HUES6 (cell line): ENCODE results near the gene TBC1D22A.

Experiments used
- H3K27ac ChIP-seq: 2 replicates; pipeline ENCODE4 v1.7.0; 2013; ENCODE audit warnings: low read depth, mild to moderate bottlenecking, low read length, inconsistent platforms
- H3K27me3 ChIP-seq: 2 replicates; pipeline ENCODE4 v1.6.1; 2013; ENCODE audit warnings: low read length; ENCODE audit not compliant: control insufficient read depth, insufficient read depth
- H3K36me3 ChIP-seq: 2 replicates; pipeline ENCODE4 v1.6.1; 2013; ENCODE audit warnings: low read length; ENCODE audit not compliant: control insufficient read depth, insufficient read depth
- H3K4me1 ChIP-seq: 2 replicates; pipeline ENCODE4 v1.6.1; 2013; ENCODE audit warnings: low read length; ENCODE audit not compliant: control insufficient read depth, insufficient read depth
- H3K4me3 ChIP-seq: 2 replicates; pipeline ENCODE4 v1.5.1; 2013; ENCODE audit warnings: low read depth, low read length
- H3K9ac ChIP-seq: one replicate; pipeline ENCODE4 v1.6.1; 2013; ENCODE audit warnings: mild to moderate bottlenecking, low read length
- H3K9me3 ChIP-seq: 2 replicates; pipeline ENCODE4 v1.6.1; 2013; ENCODE audit warnings: low read depth, low read length; ENCODE audit not compliant: control insufficient read depth, insufficient read depth

The TBC1D22A gene

DNA sequence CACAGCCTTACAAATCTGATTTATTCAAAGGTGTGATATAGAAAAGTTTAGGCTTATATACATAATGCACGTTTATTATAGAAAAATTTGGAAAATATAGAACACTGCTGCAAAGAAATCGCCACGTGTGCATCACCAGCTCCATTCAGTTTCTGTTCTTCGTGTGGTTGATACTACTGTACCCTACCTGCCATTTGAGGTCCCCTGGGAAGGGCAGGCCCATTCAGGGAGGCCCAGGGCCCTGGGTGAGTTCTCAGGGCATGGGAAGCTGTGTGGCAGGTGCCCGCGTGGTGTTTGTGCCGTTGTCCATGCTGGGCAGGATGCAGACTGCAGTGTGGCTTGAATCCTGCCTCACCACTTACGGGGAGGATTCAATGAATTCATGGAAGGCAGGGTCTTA, 60.8 kb downstream of the TBC1D22A start:
- no peak overlapping the region for H3K27ac ChIP-seq
- H3K36me3 ChIP-seq, result peaks cover 4% of the 10 kb centered on the region; the same call in 1 of the 2 replicates
- H3K4me1 ChIP-seq, result no peaks in the 10 kb centered on the region
- no peak overlapping the region for H3K4me3 ChIP-seq
- H3K9ac ChIP-seq, result no peak overlapping the region
- no peaks in the 10 kb centered on the region for H3K27me3 ChIP-seq
- H3K9me3 ChIP-seq, result no peaks in the 10 kb centered on the region

DNA sequence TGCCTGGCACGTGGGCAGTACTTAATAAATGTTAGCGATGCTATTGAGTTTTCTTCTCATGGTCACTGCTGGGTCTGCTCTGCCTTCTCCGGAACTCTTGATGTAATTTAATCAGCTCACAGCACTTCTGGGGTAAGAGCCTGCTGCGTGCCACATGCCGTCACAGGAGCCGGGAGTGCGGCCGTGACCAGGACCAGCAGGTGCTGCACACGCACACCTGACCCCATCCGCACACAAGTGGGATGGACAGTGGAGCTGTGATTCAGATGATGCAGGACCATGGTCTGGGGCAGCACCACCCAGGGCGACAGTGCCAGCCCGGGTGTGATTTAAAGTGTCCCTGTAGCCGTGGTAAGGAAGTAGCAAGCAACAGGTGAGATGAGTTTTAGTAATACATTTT, 61.2 kb downstream of the TBC1D22A start:
- H3K9me3 ChIP-seq, result no peaks in the 10 kb centered on the region
- H3K4me1 ChIP-seq, result peaks cover 4% of the 10 kb centered on the region
- H3K27ac ChIP-seq, result no peak overlapping the region
- no peaks in the 10 kb centered on the region for H3K27me3 ChIP-seq
- H3K4me3 ChIP-seq, result no peak overlapping the region
- H3K9ac ChIP-seq, result no peak overlapping the region
- peaks cover 8% of the 10 kb centered on the region; the same call in 1 of the 2 replicates for H3K36me3 ChIP-seq

DNA sequence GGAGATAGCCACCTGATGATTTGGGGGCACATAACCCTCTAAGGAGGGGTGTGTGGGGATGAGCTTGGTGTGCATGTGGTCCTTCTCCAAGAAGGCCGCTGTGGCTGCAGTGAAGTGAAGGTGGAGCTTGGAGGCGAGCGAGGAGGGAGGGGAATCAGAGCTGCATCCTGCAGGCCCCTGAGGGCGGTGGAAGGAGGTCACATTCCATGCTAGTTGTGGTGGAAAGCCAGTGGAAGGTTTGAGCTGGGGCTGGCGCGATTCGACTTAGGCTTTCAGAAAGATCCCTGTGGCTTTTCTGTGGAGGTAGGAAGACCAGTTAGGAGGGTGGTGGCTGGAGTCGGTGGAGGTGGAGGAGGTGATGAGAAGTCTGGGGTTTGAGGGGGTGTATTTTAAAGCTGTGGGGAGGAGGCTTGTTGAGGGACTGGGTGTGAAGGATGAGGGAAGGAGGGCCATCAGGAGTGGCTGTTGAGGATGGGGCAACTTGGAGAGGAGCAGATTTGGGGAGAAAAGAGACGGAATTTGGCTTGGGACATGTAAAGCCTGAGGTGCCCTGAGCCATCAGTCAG, 62.0 kb downstream of the TBC1D22A start:
- Histone ChIP-seq H3K9me3 (no peaks in the 10 kb centered on the region), H3K9ac (no peak overlapping the region), H3K27me3 (no peaks in the 10 kb centered on the region), H3K27ac (no peak overlapping the region), H3K4me1 (peaks cover 12% of the 10 kb centered on the region), H3K36me3 (peaks cover 9% of the 10 kb centered on the region; the same call in 1 of the 2 replicates), H3K4me3 (no peak overlapping the region)

DNA sequence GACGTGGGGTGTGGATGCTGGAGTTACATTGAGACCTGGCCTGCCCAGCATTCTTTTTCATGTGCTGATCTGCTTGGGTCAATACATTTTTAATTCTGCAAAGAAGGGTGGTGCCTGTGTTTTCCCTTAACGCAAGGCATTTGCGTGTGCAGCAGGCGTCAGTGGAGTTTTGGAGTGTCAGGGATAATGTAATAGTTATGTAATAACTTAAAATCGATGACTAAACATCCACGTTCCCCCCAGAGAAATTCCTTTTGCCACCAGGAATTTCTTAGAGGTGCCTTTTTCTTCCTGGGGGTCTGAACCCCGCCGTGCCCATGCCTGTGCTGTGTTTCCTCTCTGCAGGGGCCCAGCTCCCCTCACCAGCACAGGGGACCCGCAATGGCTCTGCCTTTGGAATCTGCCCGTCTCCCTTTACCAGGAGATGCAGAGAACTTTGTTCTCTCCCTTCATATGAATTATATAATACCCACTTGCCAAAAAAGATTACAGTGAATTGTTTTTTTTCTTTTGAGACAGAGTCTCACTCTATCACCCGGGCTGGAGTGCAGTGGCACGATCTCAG, 62.6 kb downstream of the TBC1D22A start:
- Histone ChIP-seq H3K27ac (no peak overlapping the region), H3K36me3 (peaks cover 9% of the 10 kb centered on the region; the same call in 1 of the 2 replicates), H3K4me1 (peaks cover 18% of the 10 kb centered on the region), H3K27me3 (no peaks in the 10 kb centered on the region), H3K4me3 (no peak overlapping the region), H3K9ac (no peak overlapping the region), H3K9me3 (no peaks in the 10 kb centered on the region)

DNA sequence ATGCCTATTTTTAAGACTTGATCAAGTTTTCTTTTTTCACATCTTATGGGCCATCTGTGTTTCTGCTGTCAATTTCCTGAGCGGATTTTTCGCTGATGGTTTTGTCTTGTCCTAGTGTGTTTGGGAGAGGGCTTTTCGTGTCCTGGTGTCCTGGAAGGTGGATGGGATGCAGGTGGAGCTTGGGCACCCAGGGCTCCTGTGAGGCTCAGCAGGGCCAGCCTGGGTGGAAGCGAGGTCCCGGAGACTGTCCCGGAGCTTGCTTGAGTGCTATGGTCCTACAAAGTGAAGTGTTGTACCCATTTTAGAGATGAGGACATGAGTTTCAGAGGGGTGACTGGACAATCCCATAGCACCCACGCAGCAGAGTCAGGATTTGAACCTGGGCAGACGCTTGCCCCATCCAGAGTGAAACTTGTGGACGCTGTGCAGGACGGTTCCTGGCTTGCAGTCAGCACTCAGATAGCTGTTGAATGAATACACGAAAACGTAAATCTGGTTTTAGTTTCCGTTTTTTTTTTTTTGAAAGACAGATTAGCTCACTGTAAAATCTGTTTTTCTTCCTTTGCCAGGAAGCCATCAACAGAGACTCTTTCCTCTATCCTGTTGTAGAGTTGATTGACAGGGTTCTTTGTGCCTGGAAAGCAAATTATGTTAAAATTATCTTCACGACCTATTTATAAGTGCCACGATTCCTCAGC, 64.1 kb downstream of the TBC1D22A start:
- Histone ChIP-seq H3K9me3 (no peaks in the 10 kb centered on the region), H3K27me3 (no peaks in the 10 kb centered on the region), H3K4me3 (no peak overlapping the region), H3K36me3 (peaks cover 9% of the 10 kb centered on the region; the same call in 1 of the 2 replicates), H3K27ac (no peak overlapping the region), H3K9ac (no peak overlapping the region), H3K4me1 (peaks cover 21% of the 10 kb centered on the region)

DNA sequence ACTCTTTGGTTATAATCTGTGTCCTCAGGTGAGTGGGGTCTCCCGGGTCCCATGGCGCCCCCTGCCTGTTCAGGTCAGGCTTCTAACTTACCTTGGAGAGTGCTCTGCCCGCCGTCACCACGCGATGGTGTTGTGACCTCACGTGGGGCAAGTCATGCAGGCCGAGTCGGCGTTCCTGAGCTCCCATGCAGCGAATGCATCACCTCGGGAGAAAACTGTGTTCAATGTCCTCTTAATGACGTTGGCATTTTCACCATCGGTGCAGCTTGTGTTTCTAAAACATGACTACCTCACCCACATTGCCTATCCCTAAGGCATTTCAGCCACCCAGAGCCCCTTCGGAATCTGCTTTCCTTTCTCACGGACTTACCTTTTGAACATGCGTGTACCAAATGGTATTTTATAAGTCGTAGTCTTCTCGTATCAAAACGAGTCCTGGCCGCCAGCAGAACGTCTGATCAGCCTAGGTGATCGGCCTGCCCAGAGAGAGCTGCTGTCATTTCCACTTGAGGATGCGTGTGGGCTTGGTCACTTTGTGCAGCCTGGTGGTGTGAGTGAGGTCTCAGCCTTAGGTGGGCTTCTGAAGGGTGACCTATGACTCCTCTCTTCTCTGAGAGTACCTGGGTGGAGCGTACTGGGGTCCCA, 64.8 kb downstream of the TBC1D22A start:
- Histone ChIP-seq H3K4me1 (peaks cover 21% of the 10 kb centered on the region), H3K4me3 (no peak overlapping the region), H3K27ac (no peak overlapping the region), H3K9me3 (no peaks in the 10 kb centered on the region), H3K36me3 (peaks cover 9% of the 10 kb centered on the region; the same call in 1 of the 2 replicates), H3K27me3 (no peaks in the 10 kb centered on the region), H3K9ac (no peak overlapping the region)

DNA sequence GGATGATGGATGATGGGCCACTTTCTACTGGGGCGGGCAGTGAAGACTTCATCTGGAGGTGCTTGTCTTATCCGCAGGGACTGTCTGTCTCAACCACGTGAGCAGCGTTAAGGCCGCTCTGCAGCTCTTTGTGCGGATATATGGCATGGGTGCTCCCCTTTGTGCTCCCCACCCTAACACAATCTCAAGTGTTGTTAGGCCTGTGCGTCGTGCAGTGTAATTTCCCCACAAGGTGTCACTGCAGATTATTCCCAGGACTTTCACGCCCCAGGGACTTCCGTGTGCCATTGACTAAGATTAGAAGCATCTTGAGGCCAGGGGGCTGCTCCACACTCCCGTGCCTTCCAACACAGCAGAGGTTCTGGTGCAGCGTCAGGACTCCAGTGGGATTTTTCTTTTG, 65.3 kb downstream of the TBC1D22A start:
- Histone ChIP-seq H3K27me3 (no peaks in the 10 kb centered on the region), H3K9me3 (no peaks in the 10 kb centered on the region), H3K36me3 (peaks cover 9% of the 10 kb centered on the region; the same call in 1 of the 2 replicates), H3K27ac (no peak overlapping the region), H3K4me1 (peaks cover 21% of the 10 kb centered on the region), H3K4me3 (no peak overlapping the region), H3K9ac (no peak overlapping the region)

DNA sequence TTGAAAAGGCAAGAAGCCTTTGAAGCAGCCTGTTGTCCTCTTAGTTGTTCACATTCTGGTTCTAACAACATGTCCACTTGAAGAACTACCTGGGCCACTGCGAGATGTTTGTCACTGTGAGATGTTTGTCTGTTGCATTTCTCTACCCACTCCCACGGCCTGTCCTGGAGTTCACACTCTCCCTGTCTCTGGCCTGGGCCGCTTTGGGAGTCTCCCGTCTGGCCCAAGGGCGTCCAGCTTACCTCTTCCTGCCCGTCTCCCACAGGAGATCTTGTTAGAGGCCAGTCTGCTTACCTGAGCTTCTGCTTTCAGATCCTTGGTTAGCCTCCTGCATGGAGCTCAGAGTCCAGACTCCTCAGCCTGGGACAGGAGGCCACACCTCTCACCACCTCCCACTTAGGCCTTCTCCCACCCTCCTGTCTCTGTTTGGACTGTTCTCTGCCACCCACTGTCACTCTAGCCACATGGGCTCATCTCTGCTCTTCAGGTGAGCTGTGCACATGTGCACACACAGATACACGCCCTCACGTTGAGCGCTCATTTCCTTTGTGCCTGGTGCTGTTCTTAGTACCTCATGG, 66.0 kb downstream of the TBC1D22A start:
- Histone ChIP-seq H3K4me1 (peaks cover 21% of the 10 kb centered on the region), H3K27ac (0 out of 2 replicates have a peak overlapping the region, but pooled peaks have one; percentile 25), H3K9ac (no peak overlapping the region), H3K27me3 (no peaks in the 10 kb centered on the region), H3K9me3 (no peaks in the 10 kb centered on the region), H3K36me3 (peaks cover 9% of the 10 kb centered on the region; the same call in 1 of the 2 replicates), H3K4me3 (no peak overlapping the region)

DNA sequence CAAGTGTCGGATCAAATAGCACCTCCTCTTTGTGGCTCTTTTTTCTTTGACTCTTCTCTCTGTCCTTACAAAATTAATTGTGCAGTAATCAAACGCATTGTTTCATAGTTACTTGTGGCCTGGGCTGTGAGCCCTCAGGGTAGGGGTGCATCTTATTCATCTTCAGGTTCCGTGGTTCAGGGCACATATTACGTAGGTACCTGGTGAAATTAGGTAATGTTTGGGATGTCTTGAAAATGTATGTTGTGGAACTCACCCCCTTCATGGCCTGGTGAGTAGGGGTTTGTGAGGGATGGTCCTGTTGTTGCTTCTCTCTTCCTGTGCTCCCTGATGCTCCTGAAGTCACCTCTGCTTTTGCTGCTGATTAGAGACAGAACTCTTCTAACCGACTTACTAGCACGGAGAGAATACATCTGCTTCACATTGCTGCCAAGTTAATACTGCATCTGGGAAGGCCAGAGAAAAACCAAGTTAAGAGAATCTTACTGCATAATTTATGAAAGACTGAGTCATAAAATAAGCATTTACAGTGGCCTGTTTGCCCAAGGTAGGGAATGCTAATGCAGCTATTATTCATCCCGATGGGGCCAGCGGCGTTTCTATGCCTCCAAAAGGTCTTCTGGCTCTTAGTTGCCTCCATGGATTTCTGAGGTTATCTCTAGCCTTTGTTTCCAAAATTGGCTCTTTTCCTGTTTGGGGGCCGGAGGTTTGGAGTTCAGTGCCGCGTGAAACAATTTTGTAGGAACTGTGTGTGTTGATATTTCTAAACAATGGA, 66.9 kb downstream of the TBC1D22A start:
- H3K9ac ChIP-seq, result peak overlapping the region; percentile 2
- H3K4me3 ChIP-seq, result no peak overlapping the region
- H3K36me3 ChIP-seq, result peaks cover 9% of the 10 kb centered on the region; the same call in 1 of the 2 replicates
- 0 out of 2 replicates have a peak overlapping the region, but pooled peaks have one; percentile 25 for H3K27ac ChIP-seq
- H3K4me1 ChIP-seq, result peaks cover 21% of the 10 kb centered on the region
- peaks cover under 1% of the 10 kb centered on the region; the same call in 1 of the 2 replicates for H3K9me3 ChIP-seq
- H3K27me3 ChIP-seq, result no peaks in the 10 kb centered on the region

DNA sequence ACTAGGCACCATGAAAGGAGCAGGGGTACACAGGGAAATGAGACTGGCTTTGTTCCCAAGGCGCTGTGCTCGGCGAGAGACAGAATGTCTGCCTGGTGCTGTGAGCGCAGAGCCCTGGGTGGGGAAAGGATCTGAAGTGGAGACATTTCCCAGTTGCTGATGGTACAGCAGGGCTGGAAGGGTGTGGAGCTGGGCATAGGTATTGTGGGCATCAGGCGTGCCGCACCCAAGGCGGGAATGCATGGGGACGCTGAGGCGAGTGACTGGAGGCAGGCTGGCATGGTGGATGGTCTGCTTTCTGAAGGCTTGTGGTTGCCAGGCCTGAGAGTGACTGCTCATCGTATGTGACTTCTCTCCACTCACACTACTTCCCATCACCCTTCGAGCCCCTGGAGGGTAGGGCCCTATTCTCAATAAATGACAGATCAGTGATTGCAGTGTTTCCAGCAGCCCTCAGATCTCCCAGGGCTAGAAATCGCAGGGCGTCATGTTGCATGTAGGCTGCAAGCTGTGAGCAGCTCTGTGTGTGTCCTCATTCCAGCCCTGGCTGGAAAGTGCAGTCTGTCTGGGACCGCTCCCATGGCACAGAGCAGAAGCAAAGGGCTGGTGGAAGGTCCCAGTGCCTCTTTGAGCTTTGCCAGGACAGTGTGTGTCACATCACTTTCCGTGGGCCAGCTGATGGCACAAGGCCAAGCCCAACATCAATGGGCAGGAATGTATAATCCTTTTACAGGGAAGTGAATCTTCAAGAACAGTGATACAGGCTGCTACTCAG, 67.7 kb downstream of the TBC1D22A start:
- Histone ChIP-seq H3K4me3 (no peak overlapping the region), H3K27me3 (no peaks in the 10 kb centered on the region), H3K27ac (no peak overlapping the region), H3K4me1 (peaks cover 21% of the 10 kb centered on the region), H3K9ac (no peak overlapping the region), H3K9me3 (peaks cover 9% of the 10 kb centered on the region), H3K36me3 (peaks cover 12% of the 10 kb centered on the region; the same call in 1 of the 2 replicates)
